Fibroblast of skin of left quadriceps (primary cell): ENCODE data around the gene DNAAF8.

Experiments used
- DNase-seq, 2 experiments: peaks; one replicate each; pipeline ENCODE4 v3.0.0-alpha.2; 2013; ENCODE audit warnings: low read depth in 2 of 2

DNAAF8 gene

GRCh38 chr16:4752351-4753100, 18.2 kb downstream of the DNAAF8 start:
- DNase-seq, result no peak

- no peak for DNase-seq
Measured at GRCh38 chr16:4753227-4753626, 18.9 kb downstream of the DNAAF8 start.

- no peak for DNase-seq
Measured at GRCh38 chr16:4754865-4755264, 20.5 kb downstream of the DNAAF8 start.

DNA sequence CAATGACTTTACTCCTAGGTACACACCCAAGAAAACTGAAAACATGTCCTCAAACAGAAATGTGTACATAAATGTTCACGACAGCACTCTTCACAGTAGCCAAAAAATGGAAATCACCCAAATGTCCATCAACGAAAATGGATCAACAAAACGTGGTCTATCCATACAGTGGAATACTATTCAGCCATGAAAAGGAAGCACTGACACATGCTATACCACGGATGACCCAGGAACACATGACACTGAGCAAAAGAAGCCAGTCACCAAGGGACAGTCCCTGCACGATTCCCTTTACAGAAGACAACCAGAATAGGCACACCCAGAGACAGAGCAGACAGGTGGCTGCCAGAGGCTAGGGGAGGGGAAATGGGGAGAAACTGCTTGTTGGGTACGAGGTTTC, 21.4 kb downstream of the DNAAF8 start:
- DNase-seq, result no peak

GRCh38 chr16:4760221-4760910, 26.0 kb downstream of the DNAAF8 start:
- no peak for DNase-seq

DNA sequence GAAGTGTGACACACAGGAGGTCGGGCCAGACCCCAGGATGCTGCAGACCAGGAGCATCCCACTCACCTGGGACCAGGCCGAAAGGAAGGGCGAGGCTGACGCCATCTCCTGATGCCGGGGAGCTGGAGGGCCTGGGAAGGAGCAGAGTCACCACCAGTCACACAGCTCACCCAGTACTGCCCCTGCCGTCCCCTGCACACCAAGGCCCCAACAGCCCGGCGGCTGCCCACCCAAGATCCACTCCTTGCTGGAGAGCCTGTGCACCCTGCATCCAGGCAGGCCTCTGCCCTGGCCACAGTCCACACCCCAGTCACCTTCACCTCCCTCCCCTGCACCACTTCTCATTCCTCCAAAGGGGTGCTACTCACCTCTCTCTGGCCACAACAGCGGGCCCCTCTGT, 27.9 kb downstream of the DNAAF8 start:
- no peak for DNase-seq

DNA sequence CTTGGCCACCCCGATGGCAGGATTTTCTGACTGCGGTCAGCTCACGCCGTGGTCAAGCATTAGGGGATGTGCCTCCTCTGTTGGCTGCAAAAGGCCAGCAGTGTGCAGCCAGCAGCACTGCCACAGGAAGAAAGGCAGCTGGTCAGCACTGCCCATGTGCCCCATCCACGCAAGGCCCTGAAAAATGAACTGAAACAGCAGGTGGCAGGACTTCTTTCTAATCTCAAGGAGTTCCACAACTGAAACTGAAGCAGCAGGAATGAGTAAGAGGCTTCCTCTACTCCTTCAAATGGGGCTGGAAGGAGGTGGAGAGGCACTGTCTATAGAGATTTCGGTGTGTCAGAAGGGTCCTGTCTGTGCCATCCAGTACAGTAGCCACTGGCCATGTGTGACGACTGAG, 29.5 kb downstream of the DNAAF8 start:
- no peak for DNase-seq

DNA sequence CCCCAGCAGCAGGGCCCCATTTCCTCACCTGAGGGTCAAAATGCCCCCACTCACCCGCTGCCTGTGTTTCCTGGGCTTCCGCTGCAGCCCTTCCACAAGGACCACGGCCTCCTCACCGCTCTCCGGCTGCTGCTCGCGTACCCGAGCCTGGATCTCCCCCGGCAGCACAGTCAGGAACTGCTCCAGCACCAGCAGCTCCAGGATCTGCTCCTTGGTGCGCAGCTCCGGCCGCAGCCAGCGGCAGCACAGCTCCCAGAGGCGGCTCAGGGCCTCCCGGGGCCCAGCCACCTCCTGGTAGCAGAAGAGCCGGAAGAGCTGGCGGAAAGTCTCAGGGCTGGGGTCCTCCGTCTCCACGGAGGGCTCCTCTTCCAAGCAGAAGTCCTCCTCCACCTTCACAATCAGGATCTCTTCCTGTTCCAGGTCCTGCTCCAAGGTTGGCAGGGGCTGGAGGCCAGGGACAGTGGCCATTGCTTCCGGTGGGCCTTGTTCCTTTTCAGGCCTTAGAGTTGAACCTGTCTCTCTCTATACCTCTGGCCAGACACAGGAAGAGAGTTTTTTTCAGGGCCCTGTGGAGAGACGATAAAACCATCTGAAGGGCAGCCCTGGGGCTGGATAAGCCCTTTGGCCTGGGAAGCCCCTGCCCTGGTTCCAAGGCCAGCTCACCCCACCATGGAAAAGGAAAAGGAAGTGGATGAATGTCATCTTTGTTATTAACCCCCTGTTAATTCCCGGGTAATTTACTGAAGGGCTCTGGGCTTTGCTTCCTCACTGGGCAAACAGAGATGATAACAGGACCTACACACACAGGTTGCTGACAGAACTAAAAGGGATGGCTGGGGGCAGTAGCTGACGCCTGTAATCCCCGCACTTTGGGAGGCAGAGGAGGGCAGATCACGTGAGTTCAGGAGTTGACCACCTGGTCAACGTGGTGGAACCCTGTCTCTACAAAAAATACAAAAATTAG, 31.5 kb downstream of the DNAAF8 start:
- DNase-seq, result no peak

GRCh38 chr16:4766875-4767628, 32.7 kb downstream of the DNAAF8 start, which contains the start of gene ZNF500:
Gene ZNF500 (minus strand): TSS chr16:4767162. CDS start chr16:4765978, 1,184 bp downstream.
- DNase-seq, result peak; percentile 86 to 87

DNA sequence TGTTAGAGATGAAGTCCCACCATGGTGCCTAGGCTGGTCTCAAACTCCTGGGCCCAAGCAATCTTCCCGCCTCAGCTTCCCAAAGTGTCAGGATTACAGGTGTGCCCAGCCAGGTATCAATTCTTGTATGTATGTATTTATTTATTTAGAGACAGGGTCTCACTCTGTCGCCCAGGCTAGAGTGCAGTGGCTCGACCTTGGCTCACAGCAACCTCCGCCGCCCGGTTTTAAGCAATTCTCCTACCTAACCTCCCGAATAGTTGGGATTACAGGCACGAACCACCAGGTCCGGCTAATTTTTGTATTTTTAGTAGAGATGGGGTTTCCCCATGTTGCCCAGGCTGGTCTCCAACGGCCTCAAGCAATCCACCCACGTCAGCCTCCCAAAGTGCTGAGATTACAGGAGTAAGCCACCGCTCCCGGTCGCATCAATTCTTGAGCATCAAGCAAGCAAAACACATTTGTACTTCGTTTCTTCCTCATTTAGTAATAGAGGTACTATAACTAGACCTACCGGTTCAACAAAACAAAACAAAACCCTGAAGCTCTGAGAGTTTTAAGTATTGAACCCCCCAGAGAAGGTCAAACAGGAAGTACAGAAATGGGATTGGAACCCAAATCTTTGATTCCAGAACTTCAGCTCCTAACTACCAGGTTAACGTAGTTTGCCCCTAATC, 33.7 kb downstream of the DNAAF8 start:
- DNase-seq, result no peak

DNA sequence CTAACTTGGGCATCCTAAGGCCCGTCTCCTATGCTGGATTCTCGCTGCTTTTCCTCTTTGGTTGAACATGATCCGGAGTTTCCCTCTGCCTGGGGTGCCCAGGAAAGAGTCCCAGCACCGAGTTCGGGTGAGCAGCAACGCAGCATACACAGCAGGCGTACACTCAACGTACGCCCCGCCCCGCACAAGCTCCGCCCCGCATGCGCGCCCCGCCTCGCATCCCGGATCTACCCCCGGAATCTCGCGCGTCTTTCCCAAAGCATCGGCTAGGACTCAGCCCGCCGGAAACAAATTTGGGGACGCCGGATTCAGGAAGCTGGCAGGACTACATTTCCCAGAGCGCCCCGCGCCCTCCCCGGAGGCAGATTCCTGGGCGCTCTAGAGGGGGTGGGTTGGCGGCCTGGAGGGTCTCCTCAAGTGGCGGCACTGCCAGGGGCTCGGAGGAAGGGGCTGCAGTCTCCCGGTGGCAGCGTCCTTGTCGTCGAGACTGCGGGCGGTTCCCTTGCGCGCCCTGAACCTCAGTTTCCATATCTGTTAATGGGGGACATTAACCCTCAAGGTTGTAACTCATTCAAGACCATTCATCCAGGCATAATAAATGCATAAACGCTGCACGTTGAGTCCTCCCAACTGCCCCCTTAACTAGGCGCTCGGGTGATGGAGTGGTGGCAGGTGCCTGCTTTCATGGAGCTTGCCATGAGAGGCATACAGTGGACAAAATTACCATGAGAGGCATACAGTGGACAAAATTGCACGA, 34.4 kb downstream of the DNAAF8 start:
- peak; percentile 90 to 92 for DNase-seq

DNA sequence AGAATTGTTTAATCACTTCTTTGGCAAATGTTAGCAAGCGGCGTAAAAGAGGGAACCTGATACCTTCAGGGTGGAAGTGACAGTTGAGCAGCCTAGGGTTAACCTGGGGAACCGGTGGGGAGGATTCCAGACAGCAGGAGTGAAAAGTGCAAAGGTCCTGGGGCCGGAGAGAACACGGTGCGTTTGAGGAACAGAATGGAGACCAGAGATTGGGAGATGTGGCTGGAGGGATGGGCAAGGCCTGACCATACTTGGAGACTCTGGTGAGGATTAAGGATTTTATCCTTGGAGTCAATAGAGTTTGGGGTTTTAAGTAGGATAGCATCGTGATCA, 34.9 kb downstream of the DNAAF8 start:
- no peak for DNase-seq

DNA sequence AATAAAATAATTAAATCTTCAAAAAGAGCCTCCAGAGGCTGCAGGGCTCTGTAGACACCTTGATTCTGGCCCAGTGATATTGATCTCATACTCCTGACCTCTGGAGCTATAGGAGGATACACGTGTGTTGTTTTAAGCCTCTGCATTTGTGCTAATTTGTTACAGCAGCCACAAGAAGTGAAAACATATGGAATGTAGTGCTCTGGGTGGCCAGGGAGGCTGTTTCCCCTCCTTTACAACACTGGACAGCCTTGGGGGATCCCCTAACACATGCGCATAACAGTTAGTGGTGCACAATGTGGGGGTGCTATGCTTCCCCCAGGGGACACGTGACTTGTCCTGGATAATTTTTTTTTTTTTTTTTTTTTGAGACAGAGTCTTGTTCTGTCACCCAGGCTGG, 37.3 kb downstream of the DNAAF8 start:
- DNase-seq, result no peak

- DNase-seq, result no peak
Measured at GRCh38 chr16:4772351-4772750, 38.0 kb downstream of the DNAAF8 start.

DNA sequence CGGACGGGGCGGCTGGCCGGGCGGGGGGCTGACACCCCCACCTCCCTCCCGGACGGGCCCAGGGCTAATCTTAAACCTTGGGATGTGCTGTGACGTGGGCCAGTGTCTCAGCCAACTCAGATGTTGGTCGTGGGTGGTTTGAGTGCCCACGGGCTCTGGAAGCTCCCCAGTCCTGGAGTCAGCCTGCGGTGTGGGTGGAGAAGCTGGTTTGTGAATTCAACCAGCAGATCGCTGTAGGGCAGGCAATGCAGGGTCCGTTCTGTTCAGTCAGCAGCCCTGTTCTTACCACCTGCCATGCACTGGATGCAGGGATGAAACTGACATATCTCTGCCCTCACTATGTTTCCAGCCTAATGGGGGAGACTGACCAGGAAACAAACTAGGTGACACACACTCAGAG, 40.7 kb downstream of the DNAAF8 start:
- no peak for DNase-seq

DNA sequence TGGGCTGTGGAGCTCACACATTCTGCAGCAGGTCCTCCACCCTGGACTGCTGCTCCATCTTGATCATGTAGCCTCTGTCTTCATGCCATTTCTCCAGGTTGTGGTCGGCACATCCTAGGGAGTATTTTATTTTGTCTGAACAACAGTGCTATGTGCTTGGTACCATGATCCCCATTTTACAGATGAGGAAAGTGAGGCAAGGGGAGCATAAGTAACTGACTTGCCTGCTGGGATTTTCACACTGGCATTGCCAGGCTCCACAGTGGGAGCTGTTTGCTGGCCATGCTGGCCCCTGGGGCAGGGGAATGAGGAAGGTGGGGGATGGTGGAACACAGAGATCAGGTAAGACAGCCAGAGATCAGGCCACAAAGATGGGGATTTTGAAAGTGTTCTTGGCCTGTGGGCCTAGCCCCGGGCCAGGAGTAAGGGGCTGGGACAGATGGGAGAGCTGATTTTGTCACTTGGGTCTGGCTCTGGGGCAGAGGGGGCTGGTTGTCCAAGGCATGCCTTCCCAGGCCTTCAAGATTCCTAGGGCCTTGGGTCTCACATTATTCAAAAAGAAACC, 41.9 kb downstream of the DNAAF8 start:
- no peak for DNase-seq

GRCh38 chr16:4777339-4778049, 43.2 kb downstream of the DNAAF8 start:
- no peak for DNase-seq

DNA sequence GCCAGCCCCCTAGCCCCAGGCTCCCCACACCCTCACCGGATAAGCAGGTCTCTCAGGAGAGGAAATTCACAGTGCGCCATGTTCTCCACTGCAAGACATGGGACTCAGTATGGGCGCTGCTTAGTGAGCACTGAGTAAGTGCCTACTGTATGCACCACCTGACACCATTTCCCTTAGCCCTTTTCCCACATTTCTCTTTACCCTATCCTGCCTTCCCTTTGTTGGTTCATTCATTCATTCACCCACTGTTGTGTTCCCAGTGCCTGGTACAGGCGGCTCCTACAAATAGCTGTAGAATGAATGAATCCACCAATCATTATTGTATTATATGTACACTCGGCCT, 43.7 kb downstream of the DNAAF8 start:
- no peak for DNase-seq

DNA sequence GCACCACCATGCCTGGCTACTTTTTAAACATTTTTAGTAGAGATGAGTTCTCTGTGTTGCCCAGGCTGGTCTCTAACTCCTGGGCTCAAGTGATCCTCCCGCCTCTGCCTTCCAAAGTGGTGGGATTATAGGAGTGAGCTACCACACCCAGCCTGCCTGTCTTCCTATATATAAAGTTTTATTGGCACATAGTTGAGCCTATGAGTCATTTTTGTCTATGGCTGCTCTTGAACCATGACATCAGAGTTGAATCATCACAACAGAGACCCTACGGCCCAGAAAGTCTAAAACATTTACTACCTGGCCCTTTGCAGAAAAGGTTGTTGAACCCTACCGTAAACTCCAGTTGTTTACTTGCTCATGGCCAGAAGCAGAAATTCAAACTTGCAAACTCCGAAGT, 45.9 kb downstream of the DNAAF8 start:
- no peak for DNase-seq
